SH-SY5Y (cell line): ENCODE results near the gene CCDC39.

Experiments used
- GATA2 ChIP-seq: IDR thresholded peaks from 2 replicates; pipeline ENCODE4 v1.6.1; 2011; ENCODE audit warnings: mild to moderate bottlenecking, low read depth, low read length
- GATA3 ChIP-seq: IDR thresholded peaks from 2 replicates; pipeline ENCODE4 v1.6.1; 2011; ENCODE audit warnings: low read depth, mild to moderate bottlenecking, low read length, moderate library complexity

GRCh38 chr3:180657094-180657493, 22.2 kb downstream of the CCDC39 start:
- no peak for TF ChIP-seq GATA2
- no peak for TF ChIP-seq GATA3
